ENCODE data around the gene SDCCAG8. TPM values are rescaled to one million over a fixed set of nuclear protein-coding genes. Genes with fewer than 3 reads are reported as not detected.

SDCCAG8 gene
- total RNA-seq, 1 experiment from 2014 or later = 194 TPM

- POLR2A ChIA-PET (ENCODE audit: unreplicated experiment) = no interaction called here
- Histone ChIP-seq H3K4me2 (ENCODE audit: low read length) (no peak overlapping the region), H3K9ac (ENCODE audit: low read length) (no peak overlapping the region), H3K27me3 (ENCODE audit: low read length) (no peaks in the 10 kb centered on the region), H3K79me2 (ENCODE audit: low read length) (peaks cover 61% of the 10 kb centered on the region), H4K20me1 (ENCODE audit: low read length) (no peaks in the 10 kb centered on the region), H3F3A (ENCODE audit: low read length, unreplicated experiment) (no peaks in the 10 kb centered on the region), H2AFZ (ENCODE audit: low read length) (no peak overlapping the region), H3K9me3 (ENCODE audit: low read length) (no peaks in the 10 kb centered on the region), H3K36me3 (ENCODE audit: low read depth, low read length) (peaks cover 28% of the 10 kb centered on the region; the same call in 1 of the 2 replicates), H3K4me3 (ENCODE audit: low read length) (no peak overlapping the region), H3K9me2 (replicated peaks; ENCODE audit: low read length) (no peaks in the 10 kb centered on the region), H3K27ac (ENCODE audit: low read length) (no peak overlapping the region), H3K4me1 (ENCODE audit: insufficient read depth, low read length) (peaks cover 9% of the 10 kb centered on the region)
- no peak for ATAC-seq
- no TSS peak for BruUV-seq (replicated peaks)
- TF ChIP-seq EZH2 (IDR thresholded peaks at IDR 0.05; ENCODE audit: low read length, unreplicated experiment) (no peak), CTCF (conservative IDR thresholded peaks at IDR 0.05; ENCODE audit: low read depth, low read length) (no peak)
- intact Hi-C loops (cut with micrococcal nuclease) = loop anchor here (5.0 kb wide), 1 partner anchor 43 kb away; no protein-coding TSS in a partner anchor
- CTCF ChIA-PET = no interaction called here
- DNase-seq = no peak
Measured at GRCh38 chr1:243489681-243490546, 234.1 kb downstream of the SDCCAG8 start.

GRCh38 chr1:243490748-243491686, 235.2 kb downstream of the SDCCAG8 start:
- H3F3A ChIP-seq (ENCODE audit: low read length, unreplicated experiment) = no peaks in the 10 kb centered on the region
- H3K79me2 ChIP-seq (ENCODE audit: low read length) = peaks cover 69% of the 10 kb centered on the region
- ChIA-PET CTCF (no interaction called here), POLR2A (ENCODE audit: unreplicated experiment) (no interaction called here)
- H3K27me3 ChIP-seq (ENCODE audit: low read length) = no peaks in the 10 kb centered on the region
- H3K27ac ChIP-seq (ENCODE audit: low read length) = no peak overlapping the region
- ATAC-seq (no peak), DNase-seq (no peak)
- no peak overlapping the region for H3K4me3 ChIP-seq (ENCODE audit: low read length)
- H3K9me2 ChIP-seq (replicated peaks; ENCODE audit: low read length) = no peaks in the 10 kb centered on the region
- peaks cover 9% of the 10 kb centered on the region for H3K4me1 ChIP-seq (ENCODE audit: insufficient read depth, low read length)
- no peaks in the 10 kb centered on the region for H3K9me3 ChIP-seq (ENCODE audit: low read length)
- TF ChIP-seq EZH2 (IDR thresholded peaks at IDR 0.05; ENCODE audit: low read length, unreplicated experiment) (no peak), EZH2phosphoT487 (IDR thresholded peaks at IDR 0.05; ENCODE audit: borderline replicate concordance, low read length) (no peak), CTCF (conservative IDR thresholded peaks at IDR 0.05; ENCODE audit: low read depth, low read length) (no peak)
- no peak overlapping the region for H3K9ac ChIP-seq (ENCODE audit: low read length)
- H3K4me2 ChIP-seq (ENCODE audit: low read length) = no peak overlapping the region
- intact Hi-C loops (cut with micrococcal nuclease) = no loop called here
- peaks cover 31% of the 10 kb centered on the region; the same call in 1 of the 2 replicates for H3K36me3 ChIP-seq (ENCODE audit: low read depth, low read length)
- no TSS peak for BruUV-seq (replicated peaks)
- H2AFZ ChIP-seq (ENCODE audit: low read length) = no peak overlapping the region
- no peaks in the 10 kb centered on the region for H4K20me1 ChIP-seq (ENCODE audit: low read length)
